GM23338 (cell line): Measurements from ENCODE around the gene NTNG1. TPM values are rescaled to one million over a fixed set of nuclear protein-coding genes. Genes with fewer than 3 reads are reported as not detected.

ENCODE experiments used
- ATAC-seq: fragments of 200-7000 bp; cut with Tn5 transposase; 3 replicates; pipeline ENCODE4 v1.9.1; 2020
- DNase-seq: peaks from one replicate; pipeline ENCODE4 v3.0.0-alpha.2; 2015; ENCODE audit warnings: low spot score
- H2AFZ ChIP-seq: fragments of 200-600 bp; sonication (generic); 2 replicates; pipeline ENCODE4 v1.8.0; 2016; ENCODE audit warnings: antibody characterized with exemption, mild to moderate bottlenecking, moderate library complexity
- H3F3A ChIP-seq: fragments of 200-600 bp; sonication (generic); replicated peaks from 2 replicates; pipeline ENCODE4 v1.8.0; 2017; ENCODE audit warnings: antibody characterized with exemption, mixed run types, low read depth
- H3K27ac ChIP-seq: fragments of 200-600 bp; sonication (generic); 2 replicates; pipeline ENCODE4 v1.6.1; 2016; ENCODE audit warnings: low read depth
- H3K27me3 ChIP-seq: fragments of 200-600 bp; sonication (generic); 2 replicates; pipeline ENCODE4 v1.8.0; 2016; ENCODE audit warnings: mild to moderate bottlenecking, mixed run types, moderate library complexity; ENCODE audit not compliant: insufficient read depth
- H3K36me3 ChIP-seq: fragments of 200-600 bp; sonication (generic); 2 replicates; pipeline ENCODE4 v1.8.0; 2016; ENCODE audit warnings: mild to moderate bottlenecking; ENCODE audit not compliant: insufficient read depth
- H3K4me1 ChIP-seq: fragments of 200-600 bp; sonication (generic); 2 replicates; pipeline ENCODE4 v1.8.0; 2016; ENCODE audit warnings: mild to moderate bottlenecking, moderate library complexity; ENCODE audit not compliant: insufficient read depth
- H3K4me2 ChIP-seq: fragments of 200-600 bp; sonication (generic); 2 replicates; pipeline ENCODE4 v1.7.1; 2017; ENCODE audit warnings: mixed run types
- H3K4me3 ChIP-seq: fragments of 200-600 bp; sonication (generic); 2 replicates; pipeline ENCODE4 v1.6.1; 2016; ENCODE audit warnings: mixed run types
- H3K79me2 ChIP-seq: fragments of 200-600 bp; sonication (generic); replicated peaks from 2 replicates; pipeline ENCODE4 v1.8.0; 2017; ENCODE audit warnings: mild to moderate bottlenecking; ENCODE audit not compliant: insufficient read depth
- H3K9me2 ChIP-seq: fragments of 200-600 bp; sonication (generic); 2 replicates; pipeline ENCODE4 v1.8.0; 2017; ENCODE audit not compliant: insufficient read depth
- H4K20me1 ChIP-seq: fragments of 200-600 bp; sonication (generic); replicated peaks from 2 replicates; pipeline ENCODE4 v1.8.0; 2017; ENCODE audit warnings: mild to moderate bottlenecking; ENCODE audit not compliant: insufficient read depth
- H3K27ac Mint-ChIP-seq: 2 replicates; pipeline ENCODE4 v1.8.0; 2020; ENCODE audit warnings: inconsistent platforms, mild to moderate bottlenecking, moderate library complexity, mixed read lengths
- H3K27me3 Mint-ChIP-seq: 3 replicates; pipeline ENCODE4 v1.8.0; 2022; ENCODE audit warnings: low read depth, mild to moderate bottlenecking, moderate library complexity, mixed read lengths, inconsistent platforms; ENCODE audit not compliant: insufficient read depth, poor library complexity
- H3K36me3 Mint-ChIP-seq: 3 replicates; pipeline ENCODE4 v1.8.0; 2021; ENCODE audit warnings: low read depth, mild to moderate bottlenecking, inconsistent platforms, moderate library complexity, mixed read lengths
- H3K4me1 Mint-ChIP-seq: 3 replicates; pipeline ENCODE4 v1.8.0; 2020; ENCODE audit warnings: mild to moderate bottlenecking, inconsistent platforms, mixed read lengths
- H3K4me3 Mint-ChIP-seq: 3 replicates; pipeline ENCODE4 v1.8.0; 2021; ENCODE audit warnings: moderate library complexity, mild to moderate bottlenecking, inconsistent platforms, mixed read lengths
- H3K9me3 Mint-ChIP-seq: 3 replicates; pipeline ENCODE4 v1.8.0; 2020; ENCODE audit warnings: moderate library complexity, mild to moderate bottlenecking, inconsistent platforms, mixed read lengths
- CREB1 ChIP-seq: fragments of 250-450 bp; sonication (Bioruptor Pico); IDR thresholded peaks from 2 replicates; pipeline ENCODE4 v1.5.0; 2020; ENCODE audit warnings: low read depth, mild to moderate bottlenecking, moderate library complexity
- EZH2phosphoT487 ChIP-seq: fragments of 200-600 bp; sonication (generic); IDR thresholded peaks from one replicate; pipeline ENCODE4 v1.8.1; 2018; ENCODE audit warnings: antibody characterized with exemption; ENCODE audit not compliant: unreplicated experiment
- JUNB ChIP-seq: IDR thresholded peaks from one replicate; pipeline ENCODE4 v1.6.1; 2016; ENCODE audit warnings: antibody characterized with exemption; ENCODE audit not compliant: unreplicated experiment
- NANOG ChIP-seq: IDR thresholded peaks from 2 replicates; pipeline ENCODE4 v1.6.1; 2016; ENCODE audit warnings: antibody characterized with exemption, borderline replicate concordance
- POLR2AphosphoS5 ChIP-seq: IDR thresholded peaks from 2 replicates; pipeline ENCODE4 v1.6.1; 2016; ENCODE audit warnings: antibody characterized with exemption, low read depth
- STAT1 ChIP-seq: IDR thresholded peaks from one replicate; pipeline ENCODE4 v1.6.1; 2016; ENCODE audit warnings: antibody characterized with exemption; ENCODE audit not compliant: unreplicated experiment
- ZNF114 ChIP-seq: fragments of 250-450 bp; sonication (Bioruptor Pico); IDR thresholded peaks from 2 replicates; pipeline ENCODE4 v1.5.0; 2020; ENCODE audit warnings: mild to moderate bottlenecking, moderate library complexity
- ZNF331 ChIP-seq: fragments of 250-450 bp; sonication (Bioruptor Pico); IDR thresholded peaks from 2 replicates; pipeline ENCODE4 v1.5.0; 2020; ENCODE audit warnings: low read depth, mild to moderate bottlenecking, moderate library complexity
- polyA plus RNA-seq: library from polyadenylated mRNA; unstranded; fragments of >200 nt; fragmentation: Nextera tagmentation; extraction: Ambion mirVana; gene quantifications from 2 replicates; pipeline ENCODE4 v1.2.1, GENCODE V29; 2016
- total RNA-seq: library from RNA; depleted of rRNA; stranded (reverse); fragments of >200 nt; shearing (Covaris generic); gene quantifications from 2 replicates; pipeline ENCODE4 v1.2.3, GENCODE V29; 2014
- TF ChIP-seq, protein P1 (sequence below): fragments of 250-450 bp; sonication (Bioruptor Pico); IDR thresholded peaks from 2 replicates; pipeline ENCODE4 v1.5.0; 2020; ENCODE audit warnings: mild to moderate bottlenecking, moderate library complexity
- TF ChIP-seq, protein P2 (sequence below): IDR thresholded peaks from one replicate; pipeline ENCODE4 v1.6.1; 2018; ENCODE audit warnings: antibody characterized with exemption; ENCODE audit not compliant: unreplicated experiment

Gene NTNG1
- total and polyA plus RNA-seq, 2 experiments from 2014 or later, result 7.2 to 10.3 TPM

DNA sequence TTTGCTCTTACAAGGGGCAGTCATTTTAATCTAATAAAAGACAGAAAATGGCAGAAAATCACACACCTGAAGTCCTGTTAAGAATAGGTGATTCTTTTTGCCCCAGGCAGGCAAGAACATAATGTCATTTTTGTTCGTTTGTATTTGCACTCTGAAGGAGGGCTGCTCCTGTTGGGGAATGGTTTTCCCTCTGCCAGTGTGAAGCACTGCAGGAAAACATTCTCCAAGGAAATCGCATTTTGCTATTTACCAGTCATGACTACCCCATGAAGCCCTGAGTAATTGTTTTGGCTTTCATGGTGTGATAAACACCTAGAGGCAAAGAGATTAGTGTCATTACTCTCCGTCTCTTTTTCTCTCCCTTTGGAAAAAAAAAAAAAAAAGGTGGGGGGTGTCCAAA is 345.5 kb downstream of the NTNG1 start (continued):
- TF ChIP-seq, protein P1, sequence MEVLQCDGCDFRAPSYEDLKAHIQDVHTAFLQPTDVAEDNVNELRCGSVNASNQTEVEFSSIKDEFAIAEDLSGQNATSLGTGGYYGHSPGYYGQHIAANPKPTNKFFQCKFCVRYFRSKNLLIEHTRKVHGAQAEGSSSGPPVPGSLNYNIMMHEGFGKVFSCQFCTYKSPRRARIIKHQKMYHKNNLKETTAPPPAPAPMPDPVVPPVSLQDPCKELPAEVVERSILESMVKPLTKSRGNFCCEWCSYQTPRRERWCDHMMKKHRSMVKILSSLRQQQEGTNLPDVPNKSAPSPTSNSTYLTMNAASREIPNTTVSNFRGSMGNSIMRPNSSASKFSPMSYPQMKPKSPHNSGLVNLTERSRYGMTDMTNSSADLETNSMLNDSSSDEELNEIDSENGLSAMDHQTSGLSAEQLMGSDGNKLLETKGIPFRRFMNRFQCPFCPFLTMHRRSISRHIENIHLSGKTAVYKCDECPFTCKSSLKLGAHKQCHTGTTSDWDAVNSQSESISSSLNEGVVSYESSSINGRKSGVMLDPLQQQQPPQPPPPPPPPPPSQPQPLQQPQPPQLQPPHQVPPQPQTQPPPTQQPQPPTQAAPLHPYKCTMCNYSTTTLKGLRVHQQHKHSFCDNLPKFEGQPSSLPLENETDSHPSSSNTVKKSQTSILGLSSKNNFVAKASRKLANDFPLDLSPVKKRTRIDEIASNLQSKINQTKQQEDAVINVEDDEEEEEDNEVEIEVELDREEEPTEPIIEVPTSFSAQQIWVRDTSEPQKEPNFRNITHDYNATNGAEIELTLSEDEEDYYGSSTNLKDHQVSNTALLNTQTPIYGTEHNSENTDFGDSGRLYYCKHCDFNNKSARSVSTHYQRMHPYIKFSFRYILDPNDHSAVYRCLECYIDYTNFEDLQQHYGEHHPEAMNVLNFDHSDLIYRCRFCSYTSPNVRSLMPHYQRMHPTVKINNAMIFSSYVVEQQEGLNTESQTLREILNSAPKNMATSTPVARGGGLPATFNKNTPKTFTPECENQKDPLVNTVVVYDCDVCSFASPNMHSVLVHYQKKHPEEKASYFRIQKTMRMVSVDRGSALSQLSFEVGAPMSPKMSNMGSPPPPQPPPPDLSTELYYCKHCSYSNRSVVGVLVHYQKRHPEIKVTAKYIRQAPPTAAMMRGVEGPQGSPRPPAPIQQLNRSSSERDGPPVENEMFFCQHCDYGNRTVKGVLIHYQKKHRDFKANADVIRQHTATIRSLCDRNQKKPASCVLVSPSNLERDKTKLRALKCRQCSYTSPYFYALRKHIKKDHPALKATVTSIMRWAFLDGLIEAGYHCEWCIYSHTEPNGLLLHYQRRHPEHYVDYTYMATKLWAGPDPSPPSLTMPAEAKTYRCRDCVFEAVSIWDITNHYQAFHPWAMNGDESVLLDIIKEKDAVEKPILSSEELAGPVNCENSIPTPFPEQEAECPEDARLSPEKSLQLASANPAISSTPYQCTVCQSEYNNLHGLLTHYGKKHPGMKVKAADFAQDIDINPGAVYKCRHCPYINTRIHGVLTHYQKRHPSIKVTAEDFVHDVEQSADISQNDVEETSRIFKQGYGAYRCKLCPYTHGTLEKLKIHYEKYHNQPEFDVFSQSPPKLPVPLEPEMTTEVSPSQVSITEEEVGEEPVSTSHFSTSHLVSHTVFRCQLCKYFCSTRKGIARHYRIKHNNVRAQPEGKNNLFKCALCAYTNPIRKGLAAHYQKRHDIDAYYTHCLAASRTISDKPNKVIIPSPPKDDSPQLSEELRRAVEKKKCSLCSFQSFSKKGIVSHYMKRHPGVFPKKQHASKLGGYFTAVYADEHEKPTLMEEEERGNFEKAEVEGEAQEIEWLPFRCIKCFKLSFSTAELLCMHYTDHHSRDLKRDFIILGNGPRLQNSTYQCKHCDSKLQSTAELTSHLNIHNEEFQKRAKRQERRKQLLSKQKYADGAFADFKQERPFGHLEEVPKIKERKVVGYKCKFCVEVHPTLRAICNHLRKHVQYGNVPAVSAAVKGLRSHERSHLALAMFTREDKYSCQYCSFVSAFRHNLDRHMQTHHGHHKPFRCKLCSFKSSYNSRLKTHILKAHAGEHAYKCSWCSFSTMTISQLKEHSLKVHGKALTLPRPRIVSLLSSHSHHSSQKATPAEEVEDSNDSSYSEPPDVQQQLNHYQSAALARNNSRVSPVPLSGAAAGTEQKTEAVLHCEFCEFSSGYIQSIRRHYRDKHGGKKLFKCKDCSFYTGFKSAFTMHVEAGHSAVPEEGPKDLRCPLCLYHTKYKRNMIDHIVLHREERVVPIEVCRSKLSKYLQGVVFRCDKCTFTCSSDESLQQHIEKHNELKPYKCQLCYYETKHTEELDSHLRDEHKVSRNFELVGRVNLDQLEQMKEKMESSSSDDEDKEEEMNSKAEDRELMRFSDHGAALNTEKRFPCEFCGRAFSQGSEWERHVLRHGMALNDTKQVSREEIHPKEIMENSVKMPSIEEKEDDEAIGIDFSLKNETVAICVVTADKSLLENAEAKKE (CRISPR knock-in tag), result no peak
- TF ChIP-seq JUNB, result no peak
- TF ChIP-seq, protein P2, sequence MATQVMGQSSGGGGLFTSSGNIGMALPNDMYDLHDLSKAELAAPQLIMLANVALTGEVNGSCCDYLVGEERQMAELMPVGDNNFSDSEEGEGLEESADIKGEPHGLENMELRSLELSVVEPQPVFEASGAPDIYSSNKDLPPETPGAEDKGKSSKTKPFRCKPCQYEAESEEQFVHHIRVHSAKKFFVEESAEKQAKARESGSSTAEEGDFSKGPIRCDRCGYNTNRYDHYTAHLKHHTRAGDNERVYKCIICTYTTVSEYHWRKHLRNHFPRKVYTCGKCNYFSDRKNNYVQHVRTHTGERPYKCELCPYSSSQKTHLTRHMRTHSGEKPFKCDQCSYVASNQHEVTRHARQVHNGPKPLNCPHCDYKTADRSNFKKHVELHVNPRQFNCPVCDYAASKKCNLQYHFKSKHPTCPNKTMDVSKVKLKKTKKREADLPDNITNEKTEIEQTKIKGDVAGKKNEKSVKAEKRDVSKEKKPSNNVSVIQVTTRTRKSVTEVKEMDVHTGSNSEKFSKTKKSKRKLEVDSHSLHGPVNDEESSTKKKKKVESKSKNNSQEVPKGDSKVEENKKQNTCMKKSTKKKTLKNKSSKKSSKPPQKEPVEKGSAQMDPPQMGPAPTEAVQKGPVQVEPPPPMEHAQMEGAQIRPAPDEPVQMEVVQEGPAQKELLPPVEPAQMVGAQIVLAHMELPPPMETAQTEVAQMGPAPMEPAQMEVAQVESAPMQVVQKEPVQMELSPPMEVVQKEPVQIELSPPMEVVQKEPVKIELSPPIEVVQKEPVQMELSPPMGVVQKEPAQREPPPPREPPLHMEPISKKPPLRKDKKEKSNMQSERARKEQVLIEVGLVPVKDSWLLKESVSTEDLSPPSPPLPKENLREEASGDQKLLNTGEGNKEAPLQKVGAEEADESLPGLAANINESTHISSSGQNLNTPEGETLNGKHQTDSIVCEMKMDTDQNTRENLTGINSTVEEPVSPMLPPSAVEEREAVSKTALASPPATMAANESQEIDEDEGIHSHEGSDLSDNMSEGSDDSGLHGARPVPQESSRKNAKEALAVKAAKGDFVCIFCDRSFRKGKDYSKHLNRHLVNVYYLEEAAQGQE, result no peak
- TF ChIP-seq POLR2AphosphoS5, result no peak
- TF ChIP-seq ZNF114 (CRISPR knock-in tag), result no peak
- TF ChIP-seq EZH2phosphoT487, result no peak
- TF ChIP-seq ZNF331 (CRISPR knock-in tag), result no peak

DNA sequence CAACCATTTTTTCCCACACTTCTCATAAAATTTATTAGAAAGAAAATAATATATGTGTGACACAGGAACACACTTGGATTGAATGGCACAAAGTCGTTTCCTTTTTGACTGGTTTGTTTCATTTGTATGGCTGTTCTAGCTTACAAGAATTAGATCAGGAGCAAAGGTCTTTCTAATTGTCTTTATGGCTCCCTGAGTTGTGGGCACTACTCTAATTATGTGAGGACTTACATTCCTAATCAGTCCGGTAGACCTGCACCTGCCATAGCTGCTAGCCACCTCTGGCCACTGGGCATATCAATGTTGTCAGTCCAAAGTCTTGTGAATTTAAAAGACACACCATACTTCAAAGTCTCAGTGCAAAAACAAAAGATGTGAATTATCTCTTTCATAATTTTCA is 346.7 kb downstream of the NTNG1 start:
- Histone ChIP-seq H3K9me2 (no peaks in the 10 kb centered on the region; the same call in 1 of the 2 replicates), H3K36me3 (no peaks in the 10 kb centered on the region), H3K4me2 (no peak overlapping the region), H3F3A (no peaks in the 10 kb centered on the region), H3K4me1 (no peaks in the 10 kb centered on the region), H3K4me3 (no peak overlapping the region), H3K27me3 (no peaks in the 10 kb centered on the region), H2AFZ (no peak overlapping the region), H3K79me2 (no peaks in the 10 kb centered on the region), H3K27ac (no peak overlapping the region), H4K20me1 (no peaks in the 10 kb centered on the region)
- H3K36me3 Mint-ChIP-seq, result no peaks in the 10 kb centered on the region
- H3K27me3 Mint-ChIP-seq, result peaks cover 2% of the 10 kb centered on the region
- peaks cover 10% of the 10 kb centered on the region for H3K4me1 Mint-ChIP-seq
- no peak overlapping the region for H3K4me3 Mint-ChIP-seq
- no peak for DNase-seq
- no peaks in the 10 kb centered on the region for H3K9me3 Mint-ChIP-seq
- ATAC-seq, result no peak
- H3K27ac Mint-ChIP-seq, result no peak overlapping the region
- TF ChIP-seq, protein P2, result no peak
- TF ChIP-seq ZNF331 (CRISPR knock-in tag), result no peak
- TF ChIP-seq ZNF114 (CRISPR knock-in tag), result no peak
- TF ChIP-seq STAT1, result no peak
- no peak for TF ChIP-seq CREB1 (CRISPR knock-in tag)
- no peak for TF ChIP-seq NANOG
- no peak for TF ChIP-seq EZH2phosphoT487
